GM04504 (cell line): ENCODE measurements around the gene HSPA13.
"Not testable (repeated sequence)": the region's sequence is repeated elsewhere in the genome, so short reads cannot be mapped to it uniquely, and the experiment has no call there.

Source experiments
- DNase-seq: peaks from one replicate; pipeline ENCODE4 v3.0.0-alpha.2; 2012; ENCODE audit warnings: low read depth

The HSPA13 gene

GRCh38 chr21:14382835-14383595 lies at the start of gene HSPA13:
Gene HSPA13, minus strand, starts transcription at chr21:14383146. Its CDS starts 27 bp downstream, at chr21:14383119.
- DNase-seq = peak; percentile 100

GRCh38 chr21:14418920-14419319 lies 36.0 kb upstream of the HSPA13 start:
- DNase-seq = no peak

- DNase-seq = no peak
Observed at GRCh38 chr21:14414932-14415508, 32.1 kb upstream of the HSPA13 start.

- no peak for DNase-seq
Observed at GRCh38 chr21:14405962-14406361, 23.0 kb upstream of the HSPA13 start.

- no peak for DNase-seq
Observed at GRCh38 chr21:14405225-14405624, 22.3 kb upstream of the HSPA13 start.

GRCh38 chr21:14403681-14404318 lies 20.9 kb upstream of the HSPA13 start:
- DNase-seq = peak; percentile 3

GRCh38 chr21:14401217-14401616 lies 18.3 kb upstream of the HSPA13 start:
- DNase-seq = no peak

GRCh38 chr21:14388282-14388681 lies 5.3 kb upstream of the HSPA13 start:
- DNase-seq = no peak

- DNase-seq = no peak
Observed at GRCh38 chr21:14384453-14384852, 1.5 kb upstream of the HSPA13 start.

- DNase-seq = peak; percentile 7
Observed at GRCh38 chr21:14383596-14384180, 742 bp upstream of the HSPA13 start.

GRCh38 chr21:14382486-14382834 lies 486 bp downstream of the HSPA13 start:
- DNase-seq = peak; percentile 5

- DNase-seq = no peak
Observed at GRCh38 chr21:14376854-14377253, 6.1 kb downstream of the HSPA13 start.

GRCh38 chr21:14366998-14367397 lies 15.9 kb downstream of the HSPA13 start:
- no peak for DNase-seq

- no peak for DNase-seq
Observed at GRCh38 chr21:14361958-14362357, 21.0 kb downstream of the HSPA13 start.

- no peak for DNase-seq
Observed at GRCh38 chr21:14358775-14359174, 24.2 kb downstream of the HSPA13 start.

- DNase-seq = no peak
Observed at GRCh38 chr21:14356746-14357145, 26.2 kb downstream of the HSPA13 start.

GRCh38 chr21:14354515-14354914 lies 28.4 kb downstream of the HSPA13 start:
- DNase-seq = no peak

GRCh38 chr21:14353726-14354125 lies 29.2 kb downstream of the HSPA13 start:
- no peak for DNase-seq

GRCh38 chr21:14353231-14353630 lies 29.7 kb downstream of the HSPA13 start:
- DNase-seq = no peak

- not testable (repeated sequence) for DNase-seq
Observed at GRCh38 chr21:14327346-14327745, 55.6 kb downstream of the HSPA13 start.

- DNase-seq = no peak
Observed at GRCh38 chr21:14325595-14325994, 57.4 kb downstream of the HSPA13 start.
